Stimulated activated CD8-positive, alpha-beta memory T cell treated with anti-CD3 and anti-CD28 coated beads, Interleukin-15, amount 100 ng/mL, for 1 hour (primary cell): ENCODE data around the gene SEC22A.
"Not testable (repeated sequence)": the region's sequence is repeated elsewhere in the genome, so short reads cannot be mapped to it uniquely, and the experiment has no call there.

ENCODE experiments used
- DNase-seq: peaks from one replicate; pipeline ENCODE4 v3.0.0-alpha.2; 2020; ENCODE audit warnings: low read depth

SEC22A gene

GRCh38 chr3:123180791-123181190 is 21.0 kb upstream of the SEC22A start:
- DNase-seq = no peak

- DNase-seq = no peak
These were observed 15.0 kb upstream of the SEC22A start for GRCh38 chr3:123186695-123187094.

- DNase-seq = no peak
These were observed 13.7 kb upstream of the SEC22A start for GRCh38 chr3:123188058-123188457.

GRCh38 chr3:123193448-123194101 is 8.2 kb upstream of the SEC22A start:
- DNase-seq = no peak

- DNase-seq = no peak
These were observed 7.2 kb upstream of the SEC22A start for GRCh38 chr3:123194552-123194951.

- no peak for DNase-seq
These were observed 3.4 kb upstream of the SEC22A start for GRCh38 chr3:123198372-123198771.

- no peak for DNase-seq
These were observed 553 bp upstream of the SEC22A start for GRCh38 chr3:123201223-123201556.

- DNase-seq = no peak
These were observed 708 bp downstream of the SEC22A start for GRCh38 chr3:123202451-123202850.

GRCh38 chr3:123218990-123219389 is 17.2 kb downstream of the SEC22A start:
- no peak for DNase-seq

- not testable (repeated sequence) for DNase-seq
These were observed 19.6 kb downstream of the SEC22A start for GRCh38 chr3:123221369-123221768.

GRCh38 chr3:123225016-123225415 is 23.3 kb downstream of the SEC22A start:
- no peak for DNase-seq

GRCh38 chr3:123226549-123226948 is 24.8 kb downstream of the SEC22A start:
- DNase-seq = no peak

- DNase-seq = no peak
These were observed 27.4 kb downstream of the SEC22A start for GRCh38 chr3:123229145-123229544.

- DNase-seq = no peak
These were observed 35.2 kb downstream of the SEC22A start for GRCh38 chr3:123236902-123237301.

- not testable (repeated sequence) for DNase-seq
These were observed 37.4 kb downstream of the SEC22A start for GRCh38 chr3:123239186-123239585.

GRCh38 chr3:123239756-123240155 is 38.0 kb downstream of the SEC22A start:
- DNase-seq = no peak

GRCh38 chr3:123244128-123244527 is 42.4 kb downstream of the SEC22A start:
- DNase-seq = no peak

GRCh38 chr3:123246866-123247265 is 45.1 kb downstream of the SEC22A start:
- DNase-seq = no peak

- no peak for DNase-seq
These were observed 54.5 kb downstream of the SEC22A start for GRCh38 chr3:123256256-123256655.

GRCh38 chr3:123258359-123258758 is 56.6 kb downstream of the SEC22A start:
- DNase-seq = no peak

- DNase-seq = no peak
These were observed 57.2 kb downstream of the SEC22A start for GRCh38 chr3:123258811-123259420.

GRCh38 chr3:123261666-123262065 is 59.9 kb downstream of the SEC22A start:
- no peak for DNase-seq

- no peak for DNase-seq
These were observed 60.5 kb downstream of the SEC22A start for GRCh38 chr3:123262226-123262625.

GRCh38 chr3:123262868-123263267 is 61.1 kb downstream of the SEC22A start:
- DNase-seq = no peak
